ENCODE measurements around the gene CXCL16.

The CXCL16 gene

DNA sequence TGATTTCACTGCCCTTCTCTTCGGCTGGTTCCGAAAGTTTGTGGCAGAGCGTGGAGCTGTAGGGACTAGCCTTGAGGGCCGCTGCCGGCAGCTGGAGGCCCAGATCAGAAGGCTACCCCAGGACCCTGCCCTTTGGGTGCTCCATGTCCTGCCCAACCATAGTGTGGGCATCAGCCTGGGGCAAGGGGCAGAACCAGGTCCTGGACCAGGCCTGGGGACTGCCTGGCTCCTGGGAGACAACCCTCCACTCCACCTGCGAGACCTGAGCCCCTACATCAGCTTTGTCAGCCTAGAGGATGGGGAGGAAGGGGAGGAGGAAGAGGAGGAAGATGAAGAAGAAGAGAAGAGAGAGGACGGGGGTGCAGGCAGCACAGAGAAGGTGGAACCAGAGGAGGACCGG lies 856 bp upstream of the CXCL16 start:
- H3K4me1 ChIP-seq = no peaks in the 10 kb centered on the region
- peaks cover 33% of the 10 kb centered on the region for H3K27me3 ChIP-seq
- H3K9me3 ChIP-seq = no peaks in the 10 kb centered on the region
- no peaks in the 10 kb centered on the region for H3K36me3 ChIP-seq
- no peak overlapping the region for H3K4me3 ChIP-seq (ENCODE audit: low read depth, low read length)
- no peak for DNase-seq
- TF ChIP-seq CTCF (IDR thresholded peaks at IDR 0.05; ENCODE audit: low read depth, low read length) = no peak

- Histone ChIP-seq H3K27me3 (peaks cover 33% of the 10 kb centered on the region), H3K4me3 (ENCODE audit: low read depth, low read length) (no peak overlapping the region), H3K36me3 (no peaks in the 10 kb centered on the region), H3K9me3 (no peaks in the 10 kb centered on the region), H3K4me1 (no peaks in the 10 kb centered on the region)
- TF ChIP-seq CTCF (IDR thresholded peaks at IDR 0.05; ENCODE audit: low read depth, low read length) = no peak
- DNase-seq = no peak
Observed at GRCh38 chr17:4740025-4740351, 260 bp upstream of the CXCL16 start.

DNA sequence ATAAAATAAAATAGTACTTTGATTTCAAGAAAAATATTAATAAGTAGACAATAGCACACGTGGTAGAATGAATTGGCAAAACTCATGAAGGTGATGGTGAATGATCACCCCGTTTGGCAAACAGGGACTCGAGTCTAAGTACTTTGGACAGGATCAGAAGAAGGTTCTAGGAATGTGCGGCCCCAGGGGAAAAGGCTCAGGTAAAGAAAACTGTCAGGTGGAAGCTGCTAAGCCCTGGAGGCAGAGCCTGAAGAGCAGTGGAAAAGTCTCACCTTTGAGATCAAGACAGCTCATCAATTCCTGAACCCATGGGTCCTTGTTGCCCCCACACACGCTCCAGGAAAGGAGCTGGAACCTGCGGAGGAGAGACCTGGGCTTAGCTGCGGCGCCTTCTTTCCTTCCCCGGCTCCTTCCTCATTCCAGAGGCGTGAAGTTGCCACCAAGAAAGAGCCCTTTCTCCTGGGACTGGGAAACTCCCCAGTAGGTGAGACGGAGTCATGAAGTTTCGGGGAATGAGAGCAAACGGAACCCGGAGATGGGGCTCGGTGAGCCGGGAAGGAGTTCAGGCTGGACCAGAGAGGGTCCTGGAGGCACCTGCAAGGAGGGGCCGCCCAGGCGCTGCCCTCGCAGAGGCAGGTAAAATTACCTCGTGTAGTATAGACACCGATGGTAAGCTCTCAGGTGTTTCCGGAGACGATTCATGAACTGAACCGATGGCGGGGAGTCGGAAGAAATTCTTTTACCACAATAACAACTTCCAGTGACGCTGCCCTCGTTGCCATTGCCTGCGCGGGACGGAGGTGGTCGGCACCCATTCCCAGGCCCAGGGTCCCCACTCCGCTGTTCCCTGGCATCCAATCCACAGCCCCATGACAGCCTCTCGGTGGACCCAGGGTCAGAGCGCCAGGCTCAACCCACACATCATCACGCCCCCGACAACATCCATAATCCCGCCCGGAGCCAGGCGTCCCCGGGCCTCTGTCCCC lies 1.3 kb downstream of the CXCL16 start:
- Histone ChIP-seq H3K4me1 (no peaks in the 10 kb centered on the region), H3K36me3 (no peaks in the 10 kb centered on the region), H3K27me3 (peaks cover 33% of the 10 kb centered on the region), H3K4me3 (ENCODE audit: low read depth, low read length) (no peak overlapping the region), H3K9me3 (no peaks in the 10 kb centered on the region)
- no peak for TF ChIP-seq CTCF (IDR thresholded peaks at IDR 0.05; ENCODE audit: low read depth, low read length)
- DNase-seq = no peak

DNA sequence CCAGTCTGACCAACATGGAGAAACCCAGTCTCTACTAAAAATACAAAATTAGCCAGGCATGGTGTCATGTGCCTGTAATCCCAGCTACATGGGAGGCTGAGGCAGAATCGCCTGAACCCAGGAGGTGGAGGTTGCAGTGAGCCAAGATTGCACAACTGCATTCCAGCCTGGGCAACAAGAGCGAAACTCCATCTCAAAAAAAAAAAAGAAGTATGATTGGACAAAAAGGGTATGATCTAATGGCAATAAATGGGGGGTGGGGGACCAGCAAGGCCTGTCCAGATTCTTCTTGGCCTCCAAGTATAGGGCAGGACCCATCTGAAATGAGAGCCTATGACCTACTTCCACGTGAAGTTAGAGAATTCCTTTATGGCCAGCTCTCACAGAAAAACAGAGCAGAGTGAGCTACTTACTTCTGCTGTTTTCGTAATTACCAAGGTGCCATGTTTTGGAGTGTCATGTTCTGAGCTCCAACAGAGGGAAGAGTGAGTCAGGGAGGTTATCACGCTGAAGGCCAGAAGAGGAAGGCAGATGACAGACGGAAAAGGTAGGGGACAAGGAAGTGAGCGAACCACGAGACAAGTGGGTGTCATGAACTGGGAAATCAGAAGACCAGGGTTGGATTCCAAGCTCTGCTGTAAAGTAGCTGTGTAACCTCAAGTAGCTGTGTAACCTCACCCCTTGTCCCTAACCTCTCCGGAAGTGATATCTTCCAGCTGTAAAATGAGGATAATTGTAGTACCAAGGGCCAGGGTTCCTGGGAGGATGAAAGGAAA lies 3.7 kb downstream of the CXCL16 start:
- Histone ChIP-seq H3K4me3 (ENCODE audit: low read depth, low read length) (no peak overlapping the region), H3K27me3 (peaks cover 33% of the 10 kb centered on the region), H3K36me3 (no peaks in the 10 kb centered on the region), H3K4me1 (no peaks in the 10 kb centered on the region), H3K9me3 (no peaks in the 10 kb centered on the region)
- no peak for DNase-seq
- TF ChIP-seq CTCF (IDR thresholded peaks at IDR 0.05; ENCODE audit: low read depth, low read length) = no peak

- H3K4me1 ChIP-seq = no peaks in the 10 kb centered on the region
- H3K27me3 ChIP-seq = peaks cover 23% of the 10 kb centered on the region
- H3K36me3 ChIP-seq = no peaks in the 10 kb centered on the region
- TF ChIP-seq CTCF (IDR thresholded peaks at IDR 0.05; ENCODE audit: low read depth, low read length) = no peak
- DNase-seq = no peak
- no peak overlapping the region for H3K4me3 ChIP-seq (ENCODE audit: low read depth, low read length)
- H3K9me3 ChIP-seq = no peaks in the 10 kb centered on the region
Observed at GRCh38 chr17:4734857-4735475, 4.8 kb downstream of the CXCL16 start.
